ENCODE results near the gene ZNF385D.
A peak's percentile ranks its signal among the peaks of the same experiment; 100 is the strongest.

Gene ZNF385D

GRCh38 chr3:21673393-21673792 is 77.6 kb downstream of the ZNF385D start:
- no peak for DNase-seq (ENCODE audit: low spot score)

GRCh38 chr3:21672303-21672702 is 78.7 kb downstream of the ZNF385D start:
- peak; percentile 26 for DNase-seq (ENCODE audit: low spot score)

- no peak for DNase-seq (ENCODE audit: low spot score)
Observed at GRCh38 chr3:21670386-21670785, 80.6 kb downstream of the ZNF385D start.

GRCh38 chr3:21668012-21668411 is 83.0 kb downstream of the ZNF385D start:
- DNase-seq (ENCODE audit: low spot score), result no peak

GRCh38 chr3:21665444-21666100 is 85.4 kb downstream of the ZNF385D start:
- DNase-seq (ENCODE audit: low spot score), result no peak

GRCh38 chr3:21664996-21665395 is 86.0 kb downstream of the ZNF385D start:
- DNase-seq (ENCODE audit: low spot score), result no peak

GRCh38 chr3:21662403-21662802 is 88.6 kb downstream of the ZNF385D start:
- DNase-seq (ENCODE audit: low spot score), result no peak

GRCh38 chr3:21654662-21655061 is 96.3 kb downstream of the ZNF385D start:
- no peak for DNase-seq (ENCODE audit: low spot score)

GRCh38 chr3:21654241-21654640 is 96.8 kb downstream of the ZNF385D start:
- no peak for DNase-seq (ENCODE audit: low spot score)

- no peak for DNase-seq (ENCODE audit: low spot score)
Observed at GRCh38 chr3:21649519-21649918, 101.5 kb downstream of the ZNF385D start.

GRCh38 chr3:21647961-21648360 is 103.0 kb downstream of the ZNF385D start:
- DNase-seq (ENCODE audit: low spot score), result no peak

- DNase-seq (ENCODE audit: low spot score), result no peak
Observed at GRCh38 chr3:21645121-21645897, 105.7 kb downstream of the ZNF385D start.

GRCh38 chr3:21644268-21644667 is 106.7 kb downstream of the ZNF385D start:
- DNase-seq (ENCODE audit: low spot score), result no peak

GRCh38 chr3:21643752-21644151 is 107.3 kb downstream of the ZNF385D start:
- no peak for DNase-seq (ENCODE audit: low spot score)

GRCh38 chr3:21642433-21642832 is 108.6 kb downstream of the ZNF385D start:
- DNase-seq (ENCODE audit: low spot score), result no peak

- no peak for DNase-seq (ENCODE audit: low spot score)
Observed at GRCh38 chr3:21641959-21642358, 109.1 kb downstream of the ZNF385D start.

GRCh38 chr3:21638488-21638887 is 112.5 kb downstream of the ZNF385D start:
- no peak for DNase-seq (ENCODE audit: low spot score)

- DNase-seq (ENCODE audit: low spot score), result no peak
Observed at GRCh38 chr3:21634112-21634511, 116.9 kb downstream of the ZNF385D start.

GRCh38 chr3:21624524-21624923 is 126.5 kb downstream of the ZNF385D start:
- no peak for DNase-seq (ENCODE audit: low spot score)

GRCh38 chr3:21621181-21621651 is 129.8 kb downstream of the ZNF385D start:
- DNase-seq (ENCODE audit: low spot score), result peak; percentile 1

- peak; percentile 3 for DNase-seq (ENCODE audit: low spot score)
Observed at GRCh38 chr3:21620511-21621155, 130.4 kb downstream of the ZNF385D start.

- no peak for DNase-seq (ENCODE audit: low spot score)
Observed at GRCh38 chr3:21618695-21619094, 132.3 kb downstream of the ZNF385D start.
